GM21526 (cell line): ENCODE data around the gene SEMA7A.
"Not testable (repeated sequence)": the region's sequence is repeated elsewhere in the genome, so short reads cannot be mapped to it uniquely, and the experiment has no call there.

Source experiments
- ATAC-seq: cut with Tn5 transposase; IDR thresholded peaks from one replicate; pipeline ENCODE4 v1.9.1; 2021; ENCODE audit warnings: moderate library complexity; ENCODE audit not compliant: unreplicated experiment, low FRiP score

SEMA7A gene, protein sequence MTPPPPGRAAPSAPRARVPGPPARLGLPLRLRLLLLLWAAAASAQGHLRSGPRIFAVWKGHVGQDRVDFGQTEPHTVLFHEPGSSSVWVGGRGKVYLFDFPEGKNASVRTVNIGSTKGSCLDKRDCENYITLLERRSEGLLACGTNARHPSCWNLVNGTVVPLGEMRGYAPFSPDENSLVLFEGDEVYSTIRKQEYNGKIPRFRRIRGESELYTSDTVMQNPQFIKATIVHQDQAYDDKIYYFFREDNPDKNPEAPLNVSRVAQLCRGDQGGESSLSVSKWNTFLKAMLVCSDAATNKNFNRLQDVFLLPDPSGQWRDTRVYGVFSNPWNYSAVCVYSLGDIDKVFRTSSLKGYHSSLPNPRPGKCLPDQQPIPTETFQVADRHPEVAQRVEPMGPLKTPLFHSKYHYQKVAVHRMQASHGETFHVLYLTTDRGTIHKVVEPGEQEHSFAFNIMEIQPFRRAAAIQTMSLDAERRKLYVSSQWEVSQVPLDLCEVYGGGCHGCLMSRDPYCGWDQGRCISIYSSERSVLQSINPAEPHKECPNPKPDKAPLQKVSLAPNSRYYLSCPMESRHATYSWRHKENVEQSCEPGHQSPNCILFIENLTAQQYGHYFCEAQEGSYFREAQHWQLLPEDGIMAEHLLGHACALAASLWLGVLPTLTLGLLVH

DNA sequence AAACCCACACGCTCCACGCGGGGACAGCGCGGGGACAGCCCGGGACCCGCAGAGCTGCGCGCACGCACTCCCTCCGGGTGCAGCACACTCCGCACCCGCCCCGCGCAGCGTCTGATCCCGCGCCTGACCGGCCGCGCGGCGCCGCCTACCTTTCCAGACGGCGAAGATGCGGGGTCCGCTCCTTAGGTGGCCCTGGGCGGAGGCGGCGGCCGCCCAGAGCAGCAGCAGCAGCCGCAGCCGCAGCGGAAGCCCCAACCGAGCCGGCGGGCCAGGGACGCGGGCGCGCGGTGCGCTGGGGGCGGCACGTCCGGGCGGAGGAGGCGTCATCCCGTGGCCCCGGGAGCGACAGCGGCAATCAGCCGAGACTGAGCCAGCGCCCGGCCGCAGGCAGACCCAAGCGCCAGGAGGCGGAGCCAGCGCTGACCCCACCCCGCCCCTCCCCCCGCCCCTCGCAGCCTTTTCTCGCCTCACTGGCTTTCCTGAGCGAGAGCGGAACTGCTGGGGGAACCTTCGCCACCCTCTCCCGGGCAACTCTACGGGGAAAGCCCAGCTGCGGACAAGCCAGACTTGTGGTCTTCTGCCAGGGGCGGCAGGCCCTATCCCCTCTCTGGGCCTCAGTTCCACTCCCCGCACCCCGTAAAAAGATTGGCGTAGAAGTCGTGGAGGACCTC is at the start of gene SEMA7A:
TSS of gene SEMA7A (minus strand) at position 367 of the 671 bp plus-strand sequence. CDS start at position 327, 40 bp downstream.
- ATAC-seq: peak; percentile 63

DNA sequence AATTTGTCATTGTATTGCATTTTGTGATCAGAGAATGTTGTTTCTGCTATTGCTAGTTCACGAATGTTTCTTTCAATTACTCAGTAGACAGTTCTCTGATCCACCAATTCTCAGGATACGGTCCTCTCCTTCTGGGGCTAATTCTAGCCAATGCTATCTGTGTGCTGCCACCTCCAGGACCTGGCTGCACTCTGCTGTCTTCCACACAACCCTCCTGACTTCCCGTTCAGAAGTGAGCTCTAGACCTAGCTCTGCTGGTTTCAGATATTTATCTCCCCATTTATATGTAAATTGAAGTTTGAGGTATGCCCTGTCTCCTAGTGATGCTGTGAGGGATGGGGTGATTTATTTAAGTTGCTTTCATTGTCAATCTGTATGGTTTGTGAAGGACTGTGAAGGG is 48.9 kb upstream of the SEMA7A start:
- no peak for ATAC-seq

DNA sequence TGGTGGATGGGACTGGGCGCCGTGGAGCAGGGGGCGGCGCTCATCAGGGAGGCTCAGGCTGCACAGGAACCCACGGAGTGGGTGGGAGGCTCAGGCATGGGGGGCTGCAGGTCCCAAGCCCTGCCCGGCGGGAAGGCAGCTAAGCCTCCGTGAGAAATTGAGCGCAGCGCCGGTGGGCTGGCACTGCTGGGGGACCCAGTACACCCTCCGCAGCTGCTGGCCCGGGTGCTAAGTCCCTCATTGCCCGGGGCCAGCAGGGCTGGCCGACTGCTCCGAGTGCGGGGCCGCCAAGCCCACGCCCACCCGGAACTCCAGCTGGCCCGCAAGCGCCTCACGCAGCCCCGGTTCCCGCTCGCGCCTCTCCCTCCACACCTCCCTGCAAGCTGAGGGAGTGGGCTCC is 46.6 kb upstream of the SEMA7A start:
- not testable (repeated sequence) for ATAC-seq

GRCh38 chr15:74471621-74472020 is 37.9 kb upstream of the SEMA7A start:
- ATAC-seq: not testable (repeated sequence)

DNA sequence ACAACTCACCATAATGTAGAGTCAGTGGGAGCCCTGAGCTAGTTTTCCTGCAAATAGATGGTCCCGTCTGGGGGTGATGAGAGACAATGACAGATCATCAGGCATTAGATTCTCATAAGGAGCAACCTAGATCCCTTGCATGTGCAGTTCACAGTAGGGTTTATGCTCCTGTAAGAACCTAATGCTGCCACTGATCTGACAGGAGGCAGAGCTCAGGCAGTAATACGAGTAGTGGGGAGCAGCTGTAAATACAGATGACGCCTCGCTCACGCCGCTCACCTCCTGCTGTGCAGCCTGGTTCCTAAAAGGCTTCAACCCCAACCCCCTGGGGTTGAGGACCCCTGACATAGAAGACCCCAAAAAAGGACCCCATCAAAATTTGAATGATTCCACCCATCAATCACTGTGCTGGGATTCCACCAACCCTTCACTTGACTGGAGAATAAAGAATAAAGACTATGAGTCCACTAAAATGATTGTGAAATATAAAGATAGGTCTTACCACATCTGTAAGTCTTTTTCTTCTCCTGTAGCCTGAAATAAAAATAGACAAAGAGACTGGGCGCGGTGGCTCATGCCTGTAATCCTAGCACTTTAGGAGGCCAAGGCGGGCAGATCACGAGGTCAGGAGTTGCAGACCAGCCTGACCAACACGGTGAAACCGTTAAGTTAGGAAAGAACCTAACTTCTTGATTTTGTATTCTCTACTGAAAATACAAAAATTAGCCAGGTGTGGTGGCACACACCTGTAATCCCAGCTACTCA is 37.1 kb upstream of the SEMA7A start:
- ATAC-seq: no peak

DNA sequence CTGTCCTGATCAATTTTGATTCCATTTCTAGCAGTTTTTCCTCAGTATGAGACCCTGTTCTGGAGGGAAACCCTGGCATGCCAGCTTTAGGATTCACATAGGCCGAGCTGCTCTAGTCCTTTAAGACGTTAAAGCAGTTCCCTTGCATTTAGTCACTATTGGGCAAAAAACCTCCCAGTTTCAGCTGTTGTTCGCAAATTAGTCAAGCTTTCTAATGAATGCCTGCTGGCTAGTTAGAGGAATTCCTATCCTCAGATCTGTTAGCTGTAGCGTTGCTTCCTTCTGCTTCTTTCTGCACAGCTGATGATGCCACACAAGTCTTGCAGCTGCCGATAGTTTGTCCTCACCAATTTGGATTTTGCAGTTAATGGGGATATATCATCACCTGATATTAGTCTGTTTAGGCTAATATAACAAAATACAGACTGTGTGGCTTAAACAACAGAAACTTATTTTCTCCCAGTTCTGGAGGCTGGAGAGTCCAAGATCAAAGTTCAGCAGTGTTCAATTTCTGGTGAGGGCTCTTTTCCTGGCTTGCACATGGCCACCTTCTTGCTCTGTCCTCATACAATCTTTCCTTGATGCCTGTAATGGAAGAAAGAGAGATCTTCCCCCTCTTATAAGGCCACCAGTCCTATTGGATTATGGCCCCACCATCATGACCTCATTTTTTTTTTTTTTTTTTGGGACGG is 34.7 kb upstream of the SEMA7A start:
- no peak for ATAC-seq

- no peak for ATAC-seq
Measured at GRCh38 chr15:74466570-74466969, 32.8 kb upstream of the SEMA7A start.

- no peak for ATAC-seq
Measured at GRCh38 chr15:74464897-74465296, 31.1 kb upstream of the SEMA7A start.

- ATAC-seq: no peak
Measured at GRCh38 chr15:74464216-74464615, 30.5 kb upstream of the SEMA7A start.

DNA sequence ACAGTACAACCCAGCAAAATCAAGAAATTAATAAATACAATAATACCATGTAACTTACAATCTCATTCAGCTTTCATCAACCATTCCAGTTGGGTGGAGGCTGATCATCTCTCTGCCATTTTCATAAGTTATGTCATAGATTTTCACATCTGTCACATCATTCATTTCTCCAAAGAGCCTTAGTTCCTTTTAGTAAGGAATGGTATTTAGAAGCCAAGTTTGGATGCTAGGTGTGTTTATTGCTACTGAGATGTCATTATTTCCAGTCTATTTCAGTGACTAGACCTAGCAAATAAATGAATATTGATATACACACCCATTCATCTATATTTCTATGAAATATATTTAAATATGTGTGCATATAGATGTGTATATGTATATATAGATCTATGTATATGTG is 29.9 kb upstream of the SEMA7A start:
- no peak for ATAC-seq

DNA sequence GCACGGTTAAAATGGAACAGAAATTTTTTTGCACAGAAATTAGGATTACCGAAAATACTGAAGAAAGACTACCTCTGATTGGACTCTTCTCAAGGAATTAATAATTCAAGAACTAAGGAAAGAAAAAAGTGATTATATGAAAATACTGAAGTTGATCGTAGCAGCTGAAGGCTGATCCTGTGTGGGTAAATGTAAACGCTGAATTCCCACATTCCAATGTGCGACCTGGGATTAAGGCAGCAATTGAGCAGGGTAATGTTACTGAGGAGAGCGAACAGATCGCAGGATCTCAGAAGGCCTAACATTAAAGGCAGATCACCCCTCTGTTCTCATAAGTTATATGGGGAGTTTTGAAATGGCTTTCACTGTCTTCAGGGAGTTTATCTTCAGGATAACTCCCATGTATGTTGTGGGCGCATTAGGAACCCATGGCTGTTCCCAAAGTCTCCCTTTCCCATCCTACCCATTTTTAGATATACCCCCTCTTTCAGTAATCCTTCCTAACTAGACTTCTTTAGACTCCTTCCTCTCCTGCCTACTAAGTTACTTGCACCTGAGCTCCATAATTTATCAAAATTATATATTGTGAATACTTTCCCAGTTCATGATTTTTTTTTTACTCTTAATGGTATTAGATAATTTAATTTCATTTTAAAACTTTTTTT is 28.2 kb upstream of the SEMA7A start:
- no peak for ATAC-seq

GRCh38 chr15:74460871-74461846 is 27.4 kb upstream of the SEMA7A start, which contains the start of gene UBL7:
Gene UBL7, minus strand, starts transcription at chr15:74461160. Its CDS starts 2,293 bp downstream, at chr15:74458867.
- peak; percentile 73 for ATAC-seq

DNA sequence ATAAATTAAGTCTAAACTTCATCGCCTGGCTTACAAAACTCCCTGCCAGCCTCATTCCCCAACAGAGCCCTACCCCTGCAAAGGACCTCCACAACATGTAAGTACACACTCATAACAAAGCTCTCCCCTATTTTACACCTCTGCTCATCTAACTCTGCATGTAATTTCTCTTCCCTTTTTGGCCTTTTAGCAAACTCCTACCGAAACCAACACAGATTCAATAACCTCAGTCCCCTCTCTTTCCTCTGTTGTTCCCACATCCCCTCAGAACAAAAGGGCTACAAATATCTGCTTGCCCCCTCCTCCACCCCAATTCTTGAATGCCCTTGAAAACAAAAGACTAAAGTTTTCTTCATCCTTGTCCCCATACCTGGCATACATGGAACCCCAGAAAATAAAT is 26.5 kb upstream of the SEMA7A start:
- ATAC-seq: no peak

GRCh38 chr15:74459798-74460197 is 26.0 kb upstream of the SEMA7A start:
- ATAC-seq: not testable (repeated sequence)

DNA sequence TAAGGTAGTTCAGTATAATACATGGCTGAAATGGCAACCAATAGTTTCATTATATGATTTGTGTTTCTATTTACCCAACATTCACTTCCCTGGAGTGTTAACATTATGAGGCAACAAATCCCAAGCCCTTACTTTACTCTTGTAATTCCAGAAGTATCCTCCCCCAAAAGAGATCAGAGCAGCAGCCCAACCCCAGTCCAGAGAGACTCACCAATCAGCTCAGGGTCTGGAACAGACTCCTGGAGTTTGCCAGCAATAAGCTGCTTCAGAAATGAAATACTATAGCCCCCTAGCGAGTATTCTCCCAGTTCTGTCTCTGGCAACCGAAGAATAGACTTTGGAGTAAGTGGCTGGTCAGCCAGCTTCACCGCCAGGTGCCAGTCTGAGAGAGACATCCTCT is 24.7 kb upstream of the SEMA7A start:
- ATAC-seq: no peak

DNA sequence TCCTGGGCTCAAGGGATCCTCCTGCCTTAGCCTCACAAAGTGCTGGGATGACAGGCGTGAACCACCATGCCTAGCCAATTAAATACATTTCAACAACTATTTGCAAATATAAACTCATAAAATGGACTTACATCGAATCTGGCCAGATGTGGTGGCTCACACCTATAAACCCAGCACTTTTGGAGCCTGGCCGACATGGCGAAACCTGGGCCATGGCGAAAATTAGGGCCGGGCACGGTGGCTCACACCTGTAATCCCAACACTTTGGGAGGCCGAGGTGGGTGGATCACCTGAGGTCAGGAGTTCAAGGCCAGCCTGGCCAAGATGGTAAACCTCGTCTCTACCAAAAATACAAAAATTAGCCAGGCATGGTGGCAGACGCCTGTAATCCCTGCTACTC is 23.3 kb upstream of the SEMA7A start:
- not testable (repeated sequence) for ATAC-seq

DNA sequence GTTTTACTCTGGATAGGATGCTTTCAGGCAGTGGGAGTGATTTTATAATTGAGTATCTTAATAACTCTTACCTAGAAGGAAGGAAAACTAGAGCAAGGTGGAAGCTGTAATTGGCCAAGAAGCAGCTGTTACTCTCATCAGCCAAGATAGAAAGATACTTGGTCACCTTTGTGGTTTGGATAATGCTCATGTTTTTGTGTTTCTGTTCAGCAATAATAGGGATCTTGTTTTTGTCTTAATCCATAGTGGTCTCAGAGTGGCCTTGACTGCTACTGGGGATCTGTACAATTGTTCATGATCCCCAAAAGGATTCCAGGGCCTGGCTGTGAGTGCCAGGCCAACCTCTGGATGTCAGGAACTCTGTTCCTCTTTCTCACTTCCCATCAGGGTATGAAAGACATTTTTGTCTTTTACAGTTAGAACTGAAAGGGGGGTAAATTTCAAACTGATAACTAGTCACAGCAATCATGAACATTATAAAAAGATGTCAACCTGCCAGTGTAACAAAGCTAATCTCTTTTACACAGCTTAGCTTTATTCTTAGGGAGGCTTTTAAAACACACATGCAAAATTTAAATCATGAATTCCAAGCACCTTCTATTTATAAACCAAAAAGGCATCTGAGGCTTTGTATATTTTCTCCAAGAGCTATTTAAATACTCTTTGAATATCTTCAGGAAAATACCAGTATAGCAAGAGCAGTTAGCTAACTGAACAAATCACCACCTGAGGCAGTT is 21.2 kb upstream of the SEMA7A start:
- ATAC-seq: no peak
